Measurements from ENCODE around the gene SLC6A20.

SLC6A20 gene

GRCh38 chr3:45712434-45713110 is 83.8 kb downstream of the SLC6A20 start:
- no peak for DNase-seq

- DNase-seq: no peak
Observed at GRCh38 chr3:45711931-45712330, 84.4 kb downstream of the SLC6A20 start.

GRCh38 chr3:45705839-45706808 is 90.2 kb downstream of the SLC6A20 start:
- no peak for DNase-seq

Measured in NCI-H1694 (cell line).